H9 (cell line): ENCODE measurements around the gene ULBP3. TPM values are rescaled to one million over a fixed set of nuclear protein-coding genes. Genes with fewer than 3 reads are reported as not detected.

Experiments
- DNase-seq: peaks from one replicate; pipeline ENCODE4 v3.0.0-alpha.2; 2017
- H2AFZ ChIP-seq: one replicate; pipeline ENCODE4 v1.6.1; 2013; ENCODE audit warnings: mild to moderate bottlenecking, low read length, control low read depth, moderate library complexity
- H2AK5ac ChIP-seq: 2 replicates; pipeline ENCODE4 v1.6.1; 2013; ENCODE audit warnings: low read length, control low read depth, mixed read lengths; ENCODE audit not compliant: insufficient read length
- H2BK120ac ChIP-seq: one replicate; pipeline ENCODE4 v1.6.1; 2013; ENCODE audit warnings: low read depth, mild to moderate bottlenecking, low read length, control low read depth, inconsistent platforms; ENCODE audit not compliant: poor library complexity, severe bottlenecking
- H2BK12ac ChIP-seq: 2 replicates; pipeline ENCODE4 v1.6.1; 2013; ENCODE audit warnings: low read length, control low read depth, mixed read lengths, low read depth; ENCODE audit not compliant: insufficient read length
- H2BK15ac ChIP-seq: 2 replicates; pipeline ENCODE4 v1.6.1; 2013; ENCODE audit warnings: low read depth, low read length, control low read depth
- H2BK20ac ChIP-seq: one replicate; pipeline ENCODE4 v1.6.1; 2013; ENCODE audit warnings: low read depth, mild to moderate bottlenecking, low read length, control low read depth, inconsistent platforms; ENCODE audit not compliant: poor library complexity, severe bottlenecking
- H2BK5ac ChIP-seq: 2 replicates; pipeline ENCODE4 v1.6.1; 2013; ENCODE audit warnings: low read length, control low read depth, mixed read lengths; ENCODE audit not compliant: insufficient read length
- H3K14ac ChIP-seq: 2 replicates; pipeline ENCODE4 v1.6.1; 2013; ENCODE audit warnings: low read length, control low read depth; ENCODE audit not compliant: insufficient read depth
- H3K18ac ChIP-seq: 2 replicates; pipeline ENCODE4 v1.6.1; 2013; ENCODE audit warnings: low read depth, mild to moderate bottlenecking, mixed read lengths, low read length, control low read depth; ENCODE audit not compliant: insufficient read length
- H3K23ac ChIP-seq: 2 replicates; pipeline ENCODE4 v1.6.1; 2013; ENCODE audit warnings: low read length, control low read depth, mixed read lengths, low read depth; ENCODE audit not compliant: insufficient read length
- H3K23me2 ChIP-seq: 2 replicates; pipeline ENCODE4 v1.6.1; 2013; ENCODE audit warnings: low read depth, mild to moderate bottlenecking, mixed read lengths, low read length, control low read depth; ENCODE audit not compliant: insufficient read length, poor library complexity, severe bottlenecking
- H3K27ac ChIP-seq: 2 replicates; pipeline ENCODE4 v1.5.1; 2013; ENCODE audit warnings: low read length, control low read depth, mixed read lengths, low read depth; ENCODE audit not compliant: insufficient read length
- H3K27me3 ChIP-seq: 2 replicates; pipeline ENCODE4 v1.6.1; 2013; ENCODE audit warnings: low read length, control low read depth, inconsistent platforms; ENCODE audit not compliant: insufficient read depth
- H3K4ac ChIP-seq: 2 replicates; pipeline ENCODE4 v1.6.1; 2013; ENCODE audit warnings: low read depth, mild to moderate bottlenecking, control low read depth, inconsistent platforms, low read length, moderate library complexity
- H3K4me1 ChIP-seq: 2 replicates; pipeline ENCODE4 v1.6.1; 2013; ENCODE audit warnings: low read length, control low read depth, inconsistent platforms; ENCODE audit not compliant: insufficient read depth
- H3K4me2 ChIP-seq: 2 replicates; pipeline ENCODE4 v1.6.1; 2013; ENCODE audit warnings: low read length, control low read depth, mixed read lengths; ENCODE audit not compliant: insufficient read length, insufficient read depth
- H3K56ac ChIP-seq: 2 replicates; pipeline ENCODE4 v1.6.1; 2013; ENCODE audit warnings: low read depth, mild to moderate bottlenecking, mixed read lengths, low read length, control low read depth; ENCODE audit not compliant: insufficient read length
- H3K79me1 ChIP-seq: 2 replicates; pipeline ENCODE4 v1.6.1; 2013; ENCODE audit warnings: low read depth, mild to moderate bottlenecking, moderate library complexity, low read length, control low read depth, inconsistent platforms; ENCODE audit not compliant: insufficient read depth, poor library complexity, severe bottlenecking
- H3K79me2 ChIP-seq: 2 replicates; pipeline ENCODE4 v1.6.1; 2013; ENCODE audit warnings: low read length, control low read depth, inconsistent platforms; ENCODE audit not compliant: insufficient read depth
- H3K9ac ChIP-seq: 2 replicates; pipeline ENCODE4 v1.6.1; 2013; ENCODE audit warnings: low read length, control low read depth, mixed read lengths; ENCODE audit not compliant: insufficient read length; ENCODE audit errors: extremely low read depth
- H3K9me3 ChIP-seq: one replicate; pipeline ENCODE4 v1.6.1; 2013; ENCODE audit warnings: low read depth, low read length, inconsistent platforms; ENCODE audit not compliant: control insufficient read depth
- H3T11ph ChIP-seq: one replicate; pipeline ENCODE4 v1.6.1; 2013; ENCODE audit warnings: mild to moderate bottlenecking, low read length, control low read depth, inconsistent platforms
- H4K20me1 ChIP-seq: one replicate; pipeline ENCODE4 v1.6.1; 2013; ENCODE audit not compliant: control insufficient read depth, insufficient read length, insufficient read depth
- H4K5ac ChIP-seq: 2 replicates; pipeline ENCODE4 v1.6.1; 2013; ENCODE audit warnings: low read depth, mild to moderate bottlenecking, mixed read lengths, low read length, control low read depth; ENCODE audit not compliant: insufficient read length
- H4K8ac ChIP-seq: replicated peaks from 2 replicates; pipeline ENCODE4 v1.6.1; 2013; ENCODE audit warnings: low read length, control low read depth, mixed read lengths, low read depth; ENCODE audit not compliant: insufficient read length
- H4K91ac ChIP-seq: 2 replicates; pipeline ENCODE4 v1.6.1; 2013; ENCODE audit warnings: low read depth, mild to moderate bottlenecking, moderate library complexity, mixed read lengths, low read length, control low read depth; ENCODE audit not compliant: insufficient read length
- H3K27ac Mint-ChIP-seq, 3 experiments: 2 replicates in 2 of 3; 3 replicates in 1 of 3; pipeline ENCODE4 v1.8.0; 2020 to 2021; ENCODE audit warnings: mixed read lengths in 3 of 3, mild to moderate bottlenecking in 1 of 3, moderate library complexity in 1 of 3
- H3K27me3 Mint-ChIP-seq: 2 replicates; pipeline ENCODE4 v1.8.0; 2021; ENCODE audit warnings: low read depth, mild to moderate bottlenecking, moderate library complexity, mixed read lengths
- H3K36me3 Mint-ChIP-seq, 3 experiments: 2 replicates in 2 of 3; 3 replicates in 1 of 3; pipeline ENCODE4 v1.8.0; 2020 to 2021; ENCODE audit warnings: low read depth in 3 of 3, mixed read lengths in 3 of 3; ENCODE audit not compliant: insufficient read depth in 1 of 3
- H3K4me1 Mint-ChIP-seq, 2 experiments: 2 replicates each; pipeline ENCODE4 v1.8.0; 2020; ENCODE audit warnings: mixed read lengths in 2 of 2
- H3K4me3 Mint-ChIP-seq, 2 experiments: 2 replicates in 1 of 2; 3 replicates in 1 of 2; pipeline ENCODE4 v1.8.0; 2020 to 2021; ENCODE audit warnings: mild to moderate bottlenecking in 2 of 2, mixed read lengths in 2 of 2, moderate library complexity in 1 of 2
- H3K9me3 Mint-ChIP-seq, 2 experiments: 2 replicates in 1 of 2; 3 replicates in 1 of 2; pipeline ENCODE4 v1.8.0; 2020; ENCODE audit warnings: mild to moderate bottlenecking in 2 of 2, mixed read lengths in 2 of 2, moderate library complexity in 1 of 2
- WGBS: extraction: QIAGEN DNeasy Blood & Tissue Kit; methylation state at CpG from one replicate; pipeline ENCODE4 v1.1.7; 2013; ENCODE audit warnings: missing lambda C conversion rate, low lambda C conversion rate, mixed read lengths; ENCODE audit not compliant: insufficient read length; ENCODE audit errors: extremely low coverage; 5-methylcytosine and 5-hydroxymethylcytosine counted together
- total RNA-seq: library from RNA; stranded (reverse); gene quantifications from 2 replicates; pipeline ENCODE4 v1.2.1, GENCODE V29; 2021
- TF ChIP-seq, protein P1 (sequence below): fragments of 200-600 bp; sonication (generic); conservative IDR thresholded peaks from 3 replicates; pipeline ENCODE4 v1.8.0; 2021; ENCODE audit warnings: antibody characterized with exemption, mild to moderate bottlenecking

The ULBP3 gene
- total RNA-seq, 1 experiment from 2014 or later = 5.8 TPM

DNA sequence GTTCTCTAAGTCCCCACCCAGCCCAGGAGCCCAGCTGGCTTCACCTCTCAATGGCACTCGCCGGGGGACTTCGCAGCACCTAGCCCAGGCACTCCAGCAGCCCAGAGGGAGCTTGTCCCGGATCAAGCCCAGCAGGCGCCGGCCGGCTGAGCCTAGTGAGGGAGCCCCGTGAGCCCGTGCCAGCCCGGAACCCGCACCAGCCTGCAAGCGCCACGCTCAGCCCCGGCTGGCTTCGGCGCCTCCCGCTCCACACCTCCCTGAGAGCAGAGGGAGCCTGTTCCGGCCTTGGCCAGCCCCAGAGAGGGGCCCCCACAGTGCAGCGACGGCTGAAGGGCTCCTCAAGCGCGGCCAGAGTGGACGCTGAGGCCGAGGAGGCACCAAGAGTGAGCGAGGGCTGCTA is 46.8 kb upstream of the ULBP3 start:
- no CpG with 5 or more reads among the region's 25 CpGs for WGBS

More for the DNA sequence above, 46.8 kb upstream of the ULBP3 start:
- TF ChIP-seq, protein P1, sequence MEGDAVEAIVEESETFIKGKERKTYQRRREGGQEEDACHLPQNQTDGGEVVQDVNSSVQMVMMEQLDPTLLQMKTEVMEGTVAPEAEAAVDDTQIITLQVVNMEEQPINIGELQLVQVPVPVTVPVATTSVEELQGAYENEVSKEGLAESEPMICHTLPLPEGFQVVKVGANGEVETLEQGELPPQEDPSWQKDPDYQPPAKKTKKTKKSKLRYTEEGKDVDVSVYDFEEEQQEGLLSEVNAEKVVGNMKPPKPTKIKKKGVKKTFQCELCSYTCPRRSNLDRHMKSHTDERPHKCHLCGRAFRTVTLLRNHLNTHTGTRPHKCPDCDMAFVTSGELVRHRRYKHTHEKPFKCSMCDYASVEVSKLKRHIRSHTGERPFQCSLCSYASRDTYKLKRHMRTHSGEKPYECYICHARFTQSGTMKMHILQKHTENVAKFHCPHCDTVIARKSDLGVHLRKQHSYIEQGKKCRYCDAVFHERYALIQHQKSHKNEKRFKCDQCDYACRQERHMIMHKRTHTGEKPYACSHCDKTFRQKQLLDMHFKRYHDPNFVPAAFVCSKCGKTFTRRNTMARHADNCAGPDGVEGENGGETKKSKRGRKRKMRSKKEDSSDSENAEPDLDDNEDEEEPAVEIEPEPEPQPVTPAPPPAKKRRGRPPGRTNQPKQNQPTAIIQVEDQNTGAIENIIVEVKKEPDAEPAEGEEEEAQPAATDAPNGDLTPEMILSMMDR = no peak
- no peak overlapping the region for H3T11ph ChIP-seq
- H3K4me1 ChIP-seq = no peaks in the 10 kb centered on the region; the same call in 1 of the 2 replicates
- no peaks in the 10 kb centered on the region for H3K9me3 ChIP-seq
- peaks cover 4% of the 10 kb centered on the region for H3K27me3 Mint-ChIP-seq
- H4K91ac ChIP-seq = no peak overlapping the region
- DNase-seq = no peak
- no peak overlapping the region for H2BK15ac ChIP-seq
- H3K79me1 ChIP-seq = no peaks in the 10 kb centered on the region
- H3K4me3 Mint-ChIP-seq = no peak overlapping the region
- H2BK20ac ChIP-seq = no peak overlapping the region
- no peaks in the 10 kb centered on the region for H4K20me1 ChIP-seq
- H3K27ac Mint-ChIP-seq = no peak overlapping the region
- H3K36me3 Mint-ChIP-seq = peaks cover 0 to 5% (median 2%) of the 10 kb centered on the region in 3 experiments; a peak in 4 of 7 replicates
- H3K9me3 Mint-ChIP-seq = peaks cover 6 to 7% of the 10 kb centered on the region in 2 experiments; a peak in 4 of 5 replicates
- H3K14ac ChIP-seq = no peak overlapping the region
- no peak overlapping the region for H3K9ac ChIP-seq
- no peak overlapping the region for H4K8ac ChIP-seq
- no peaks in the 10 kb centered on the region for H3K79me2 ChIP-seq
- no peak overlapping the region for H3K23ac ChIP-seq
- peaks cover 8 to 9% of the 10 kb centered on the region in 2 experiments for H3K4me1 Mint-ChIP-seq
- no peak overlapping the region for H4K5ac ChIP-seq
- no peaks in the 10 kb centered on the region for H3K23me2 ChIP-seq
- H3K56ac ChIP-seq = no peak overlapping the region
- no peak overlapping the region for H3K4me2 ChIP-seq
- H3K27ac ChIP-seq = no peak overlapping the region
- H3K27me3 ChIP-seq = no peaks in the 10 kb centered on the region
- H2AFZ ChIP-seq = no peak overlapping the region
- H2BK12ac ChIP-seq = no peak overlapping the region
- H2AK5ac ChIP-seq = no peak overlapping the region
- H2BK120ac ChIP-seq = no peak overlapping the region
- H3K18ac ChIP-seq = no peak overlapping the region
- H3K4ac ChIP-seq = no peak overlapping the region
- H2BK5ac ChIP-seq = no peak overlapping the region
